NCI-H2196 treated with DMSO at 0.1 percent for 48 hours (cell line): ENCODE data around the gene VAMP3.

ENCODE experiments used
- DNase-seq: peaks from one replicate; lab custom pipeline; 2025; ENCODE audit not compliant: unreplicated experiment; lab: John Stamatoyannopoulos, UW

Gene VAMP3

GRCh38 chr1:7810395-7810794 is 39.3 kb downstream of the VAMP3 start:
- DNase-seq = no peak

- DNase-seq = no peak
Measured at GRCh38 chr1:7811476-7811875, 40.4 kb downstream of the VAMP3 start.

GRCh38 chr1:7813677-7814373 is 42.7 kb downstream of the VAMP3 start:
- DNase-seq = no peak

- DNase-seq = no peak
Measured at GRCh38 chr1:7821282-7821681, 50.2 kb downstream of the VAMP3 start.

- DNase-seq = no peak
Measured at GRCh38 chr1:7824701-7825100, 53.6 kb downstream of the VAMP3 start.

- no peak for DNase-seq
Measured at GRCh38 chr1:7826363-7826762, 55.3 kb downstream of the VAMP3 start.

GRCh38 chr1:7827126-7827955 is 56.2 kb downstream of the VAMP3 start:
- DNase-seq = no peak
